IMR-90 (cell line): Measurements from ENCODE around the gene GALNT16.

Source experiments
- BHLHE40 ChIP-seq: fragments of 150-350 bp; IDR thresholded peaks from 2 replicates; pipeline ENCODE4 v1.6.1; 2016; ENCODE audit warnings: mild to moderate bottlenecking, low read depth, low read length
- CEBPB ChIP-seq: IDR thresholded peaks from 2 replicates; pipeline ENCODE4 v1.6.1; 2012; ENCODE audit warnings: low read depth, low read length, improper control_type of control experiment
- CHD1 ChIP-seq: IDR thresholded peaks from 2 replicates; pipeline ENCODE4 v1.6.1; 2012; ENCODE audit warnings: low read depth, low read length, improper control_type of control experiment
- CTCF ChIP-seq: conservative IDR thresholded peaks from 2 replicates; pipeline ENCODE4 v1.5.1; 2012; ENCODE audit warnings: mild to moderate bottlenecking, low read depth, low read length, improper control_type of control experiment
- ELK1 ChIP-seq: fragments of 150-350 bp; IDR thresholded peaks from 2 replicates; pipeline ENCODE4 v1.6.1; 2016; ENCODE audit warnings: low read depth, mild to moderate bottlenecking, low read length, moderate library complexity, borderline replicate concordance
- MAFK ChIP-seq: IDR thresholded peaks from 2 replicates; pipeline ENCODE4 v1.6.1; 2012; ENCODE audit warnings: low read depth, low read length, improper control_type of control experiment
- MAZ ChIP-seq: IDR thresholded peaks from 2 replicates; pipeline ENCODE4 v1.6.1; 2012; ENCODE audit warnings: low read depth, mild to moderate bottlenecking, low read length, improper control_type of control experiment, moderate library complexity, borderline replicate concordance
- NFE2L2 ChIP-seq: fragments of 150-350 bp; IDR thresholded peaks from 2 replicates; pipeline ENCODE4 v1.6.1; 2016; ENCODE audit warnings: low read depth, mild to moderate bottlenecking, low read length
- POLR2A ChIP-seq: IDR thresholded peaks from 2 replicates; pipeline ENCODE4 v1.6.1; 2012; ENCODE audit warnings: mild to moderate bottlenecking, low read depth, low read length
- RAD21 ChIP-seq: IDR thresholded peaks from 2 replicates; pipeline ENCODE4 v1.6.1; 2012; ENCODE audit warnings: low read length, improper control_type of control experiment
- RCOR1 ChIP-seq: IDR thresholded peaks from 2 replicates; pipeline ENCODE4 v1.6.1; 2012; ENCODE audit warnings: mild to moderate bottlenecking, low read length, improper control_type of control experiment; ENCODE audit not compliant: insufficient replicate concordance
- SMC3 ChIP-seq: fragments of 150-350 bp; IDR thresholded peaks from 2 replicates; pipeline ENCODE4 v1.6.1; 2016; ENCODE audit warnings: low read depth, mild to moderate bottlenecking, antibody characterized with exemption, low read length, moderate library complexity
- USF2 ChIP-seq: fragments of 150-350 bp; IDR thresholded peaks from 2 replicates; pipeline ENCODE4 v1.6.1; 2017; ENCODE audit warnings: mild to moderate bottlenecking, antibody characterized with exemption, low read length, low read depth

GRCh38 chr14:69364378-69364777 lies 104.4 kb downstream of the GALNT16 start:
- no peak for TF ChIP-seq CTCF
- TF ChIP-seq RAD21: no peak
- no peak for TF ChIP-seq POLR2A
- no peak for TF ChIP-seq USF2
- TF ChIP-seq SMC3: no peak
- no peak for TF ChIP-seq BHLHE40
- no peak for TF ChIP-seq CHD1
- TF ChIP-seq MAFK: no peak
- no peak for TF ChIP-seq NFE2L2
- no peak for TF ChIP-seq ELK1
- no peak for TF ChIP-seq CEBPB
- no peak for TF ChIP-seq MAZ
- no peak for TF ChIP-seq RCOR1
